Lower leg skin (tissue), 4 donors: ENCODE results near the gene DIP2C. TPM values are rescaled to one million over a fixed set of nuclear protein-coding genes. Genes with fewer than 3 reads are reported as not detected.
"Not testable (repeated sequence)": the region's sequence is repeated elsewhere in the genome, so short reads cannot be mapped to it uniquely, and the experiment has no call there.

Experiments
- DNase-seq, 2 donors: peaks; one replicate each; pipeline ENCODE4 v3.0.0-alpha.2; 2019; ENCODE audit warnings: low spot score in 2 of 2
- H3K4me3 ChIP-seq: fragments of 200-600 bp; sonication (generic); 2 replicates; pipeline ENCODE4 v1.5.1; 2017; ENCODE audit warnings: mild to moderate bottlenecking, low read depth; ENCODE audit not compliant: poor library complexity, severe bottlenecking
- POLR2A ChIP-seq, 2 donors: fragments of 450-650 bp; IDR thresholded peaks; one replicate each; pipeline ENCODE4 v1.6.1; 2016 to 2017; ENCODE audit warnings: antibody characterized with exemption in 2 of 2, mild to moderate bottlenecking in 1 of 2, moderate library complexity in 1 of 2
- WGBS, 2 donors: methylation state at CpG; one replicate each; pipeline ENCODE4 v1.1.5; 2018; 5-methylcytosine and 5-hydroxymethylcytosine counted together
- intact Hi-C: fragments of 100-400 bp; cut with DNase I; formaldehyde crosslinking; loops from one replicate; pipeline ENCODE4 v1.15.0; 2023; ENCODE audit warnings: low total_unique reads
- total RNA-seq, 4 donors: library from RNA; depleted of rRNA; stranded (reverse); fragments of >200 nt; gene quantifications; one replicate each; pipeline ENCODE4 v1.1.0, GENCODE V29; 2016
- TF ChIP-seq, protein P1 (sequence below), 3 donors: fragments of 450-650 bp; IDR thresholded peaks; one replicate each; pipeline ENCODE4 v1.5.1; 2016; ENCODE audit warnings: antibody characterized with exemption in 3 of 3, mild to moderate bottlenecking in 3 of 3, moderate library complexity in 2 of 3

Gene DIP2C
- total RNA-seq, 4 donors from 2014 or later: 6.2 to 14.7 (median 10.6) TPM

DNA sequence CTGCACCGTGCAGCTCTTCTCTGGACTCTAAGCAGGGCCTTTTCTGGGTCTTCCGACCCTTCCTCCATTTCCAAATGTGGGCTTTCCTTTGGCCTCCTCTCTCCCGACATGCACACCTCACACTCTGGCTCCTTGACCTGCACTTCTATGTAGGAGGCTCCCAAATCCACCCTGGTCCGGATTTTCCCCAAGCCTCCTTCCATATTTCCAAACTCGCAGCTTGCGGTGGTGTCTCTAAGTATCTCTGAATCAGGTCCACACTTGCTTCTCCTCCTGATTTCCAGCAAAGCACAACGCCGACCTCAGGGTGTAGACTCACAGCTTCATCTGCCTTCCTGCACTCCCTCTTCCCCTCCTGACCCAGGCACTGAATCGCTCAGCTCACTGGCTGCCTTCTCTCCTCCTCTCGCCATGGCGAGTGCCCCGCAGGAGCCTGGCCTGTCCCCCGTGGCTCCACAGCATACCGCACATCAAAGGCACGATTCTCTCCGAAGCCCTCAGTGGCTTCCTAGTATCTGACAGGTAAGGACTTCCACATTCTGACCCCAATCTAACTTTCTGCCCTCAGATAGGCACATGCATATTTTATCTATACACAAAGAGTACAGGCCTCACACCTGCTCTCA is 27.8 kb downstream of the DIP2C start:
- TF ChIP-seq POLR2A (IDR thresholded peaks at IDR 0.05): no peak
- TF ChIP-seq, protein P1, sequence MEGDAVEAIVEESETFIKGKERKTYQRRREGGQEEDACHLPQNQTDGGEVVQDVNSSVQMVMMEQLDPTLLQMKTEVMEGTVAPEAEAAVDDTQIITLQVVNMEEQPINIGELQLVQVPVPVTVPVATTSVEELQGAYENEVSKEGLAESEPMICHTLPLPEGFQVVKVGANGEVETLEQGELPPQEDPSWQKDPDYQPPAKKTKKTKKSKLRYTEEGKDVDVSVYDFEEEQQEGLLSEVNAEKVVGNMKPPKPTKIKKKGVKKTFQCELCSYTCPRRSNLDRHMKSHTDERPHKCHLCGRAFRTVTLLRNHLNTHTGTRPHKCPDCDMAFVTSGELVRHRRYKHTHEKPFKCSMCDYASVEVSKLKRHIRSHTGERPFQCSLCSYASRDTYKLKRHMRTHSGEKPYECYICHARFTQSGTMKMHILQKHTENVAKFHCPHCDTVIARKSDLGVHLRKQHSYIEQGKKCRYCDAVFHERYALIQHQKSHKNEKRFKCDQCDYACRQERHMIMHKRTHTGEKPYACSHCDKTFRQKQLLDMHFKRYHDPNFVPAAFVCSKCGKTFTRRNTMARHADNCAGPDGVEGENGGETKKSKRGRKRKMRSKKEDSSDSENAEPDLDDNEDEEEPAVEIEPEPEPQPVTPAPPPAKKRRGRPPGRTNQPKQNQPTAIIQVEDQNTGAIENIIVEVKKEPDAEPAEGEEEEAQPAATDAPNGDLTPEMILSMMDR (IDR thresholded peaks at IDR 0.05): no peak
- no peak overlapping the region for H3K4me3 ChIP-seq
- no peak for DNase-seq
- 83 to 88% methylated on average over 16 of the region's 16 CpGs for WGBS, 2 donors
- intact Hi-C loops: no loop called here

DNA sequence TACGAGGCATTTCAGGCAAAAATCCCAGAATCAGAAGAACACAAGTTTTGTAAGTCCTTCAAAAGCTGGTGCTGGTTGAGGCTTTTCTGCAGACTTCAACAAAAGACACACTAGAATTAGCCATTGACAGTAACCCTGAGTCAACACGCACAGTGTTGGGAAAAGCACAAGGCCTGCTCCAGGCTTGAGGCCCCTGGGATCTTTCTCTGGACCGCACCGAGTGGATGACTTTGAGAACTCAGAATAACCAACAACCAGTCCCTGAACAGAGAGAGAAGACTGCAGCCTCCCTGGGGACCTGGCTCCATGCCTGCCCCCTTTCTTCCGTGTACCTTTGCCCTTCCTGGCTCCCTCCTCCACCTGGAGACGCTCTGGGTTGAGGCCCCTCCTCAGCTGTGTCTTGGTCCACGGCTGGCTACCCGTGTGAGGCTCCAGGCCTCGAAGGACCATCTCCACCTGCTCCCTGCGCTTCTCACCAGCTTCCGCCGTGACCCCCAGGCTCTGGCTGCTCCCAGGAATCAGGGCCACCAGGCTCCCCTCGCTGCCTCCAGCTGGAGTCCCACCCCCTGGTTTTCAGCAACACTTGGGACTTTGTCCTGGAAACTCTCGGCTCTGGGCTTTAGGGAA is 28.4 kb downstream of the DIP2C start:
- no peak overlapping the region for H3K4me3 ChIP-seq
- 80 to 83% methylated on average over 14 of the region's 14 CpGs for WGBS, 2 donors
- TF ChIP-seq POLR2A (IDR thresholded peaks at IDR 0.05): no peak
- TF ChIP-seq, protein P1 (IDR thresholded peaks at IDR 0.05): no peak
- DNase-seq: no peak
- intact Hi-C loops: loop anchor here (1.0 kb wide), 1 partner anchor 23 kb away; no protein-coding TSS in a partner anchor

DNA sequence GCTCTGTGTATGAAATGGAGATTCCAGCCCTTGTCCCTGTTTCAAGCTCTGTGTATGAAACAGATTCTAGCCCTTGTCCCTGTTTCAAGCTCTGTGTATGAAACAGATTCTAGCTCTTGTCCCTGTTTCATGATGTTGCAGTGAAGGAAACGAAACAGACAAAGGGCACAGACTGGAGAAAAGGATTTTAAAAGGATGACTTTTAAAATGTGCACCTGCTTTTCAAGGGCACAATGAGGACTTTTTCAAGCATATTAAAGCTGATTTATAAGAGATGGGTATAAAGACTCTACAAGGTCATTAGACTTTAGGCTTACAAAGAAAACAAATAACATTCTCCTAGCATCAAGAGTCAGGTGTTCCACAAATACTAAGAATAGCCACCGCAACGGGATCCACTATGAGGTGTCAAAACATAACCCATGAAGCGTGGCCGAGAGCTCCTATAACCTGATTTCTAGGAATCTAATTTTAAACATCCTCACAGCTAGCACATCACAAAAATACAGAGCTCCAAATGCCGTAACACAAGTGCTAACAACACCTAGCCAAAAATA is 29.0 kb downstream of the DIP2C start:
- no peak overlapping the region for H3K4me3 ChIP-seq
- no peak for DNase-seq
- intact Hi-C loops: loop anchor here (1.0 kb wide), 1 partner anchor 22 kb away; no protein-coding TSS in a partner anchor
- no peak for TF ChIP-seq POLR2A (IDR thresholded peaks at IDR 0.05)
- TF ChIP-seq, protein P1 (IDR thresholded peaks at IDR 0.05): no peak
- 85 to 87% methylated on average over 6 of the region's 6 CpGs for WGBS, 2 donors

DNA sequence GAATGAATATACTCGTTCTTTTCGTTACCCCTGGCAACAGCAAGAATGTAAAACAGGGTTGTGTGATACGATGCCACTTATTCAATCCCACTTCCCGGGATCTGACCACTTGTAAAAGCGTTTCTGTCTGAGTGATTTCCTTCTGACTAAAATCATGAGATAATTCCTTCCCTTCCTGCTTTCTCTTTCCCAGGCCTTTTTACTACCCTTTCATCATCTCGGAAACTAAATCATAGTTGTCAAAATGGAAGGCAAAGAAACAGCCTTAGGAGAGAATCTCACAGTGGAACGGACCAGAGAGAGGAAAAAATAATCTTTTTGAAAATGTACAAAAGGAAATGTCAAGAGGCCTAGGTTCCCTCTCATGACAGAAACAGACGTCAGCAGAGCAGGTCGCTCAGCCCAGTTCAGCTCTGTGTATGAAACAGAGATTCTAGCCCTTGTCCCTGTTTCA is 29.8 kb downstream of the DIP2C start:
- 43 to 46% methylated on average over 9 of the region's 9 CpGs for WGBS, 2 donors
- no peak overlapping the region for H3K4me3 ChIP-seq
- intact Hi-C loops: loop anchor here (1.0 kb wide), 1 partner anchor 21 kb away; no protein-coding TSS in a partner anchor
- DNase-seq: no peak
- no peak for TF ChIP-seq POLR2A (IDR thresholded peaks at IDR 0.05)
- TF ChIP-seq, protein P1 (IDR thresholded peaks at IDR 0.05): no peak

DNA sequence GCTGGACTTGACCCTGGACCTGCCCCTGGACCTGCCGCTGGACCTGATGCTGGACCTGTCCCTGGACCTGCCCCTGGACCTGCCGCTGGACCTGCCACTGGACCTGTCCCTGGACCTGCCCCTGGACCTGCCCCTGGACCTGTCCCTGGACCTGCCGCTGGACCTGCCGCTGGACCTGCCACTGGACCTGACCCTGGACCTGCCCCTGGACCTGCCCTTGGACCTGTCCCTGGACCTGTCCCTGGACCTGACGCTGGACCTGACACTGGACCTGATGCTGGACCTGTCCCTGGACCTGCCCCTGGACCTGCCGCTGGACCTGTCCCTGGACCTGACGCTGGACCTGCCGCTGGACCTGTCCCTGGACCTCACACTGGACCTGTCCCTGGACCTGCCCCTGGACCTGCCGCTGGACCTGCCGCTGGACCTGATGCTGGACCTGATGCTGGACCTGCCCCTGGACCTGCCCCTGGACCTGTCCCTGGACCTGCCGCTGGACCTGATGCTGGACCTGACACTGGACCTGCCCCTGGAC is 31.6 kb downstream of the DIP2C start:
- DNase-seq, intact Hi-C loops, H3K4me3 ChIP-seq: not testable (repeated sequence)
- WGBS, 2 donors: 97 to 99% methylated on average over 8 to 9 of the region's 11 CpGs

DNA sequence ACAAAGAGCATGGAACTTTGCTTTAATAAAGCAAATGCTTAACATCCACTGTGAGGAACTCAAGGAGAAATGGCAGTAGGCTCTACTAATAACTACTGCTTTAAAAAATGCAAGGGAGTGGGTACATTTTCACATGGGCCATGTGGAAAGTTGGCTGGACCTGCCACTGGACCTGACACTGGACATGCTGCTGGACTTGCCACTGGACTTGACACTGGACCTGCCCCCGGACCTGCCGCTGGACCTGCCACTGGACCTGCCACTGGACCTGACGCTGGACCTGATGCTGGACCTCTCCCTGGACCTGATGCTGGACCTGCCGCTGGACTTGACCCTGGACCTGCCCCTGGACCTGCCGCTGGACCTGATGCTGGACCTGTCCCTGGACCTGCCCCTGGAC is 32.6 kb downstream of the DIP2C start:
- DNase-seq: peak in 1 of 2 donors; percentile 57
- H3K4me3 ChIP-seq: no peak overlapping the region
- intact Hi-C loops: no loop called here
- WGBS, 2 donors: 67% methylated on average over 3 of the region's 5 CpGs
- no peak for TF ChIP-seq POLR2A (IDR thresholded peaks at IDR 0.05)
- TF ChIP-seq, protein P1 (IDR thresholded peaks at IDR 0.05): no peak
